ENCODE measurements around the gene KLHL14. TPM values are rescaled to one million over a fixed set of nuclear protein-coding genes. Genes with fewer than 3 reads are reported as not detected.
"Not testable (repeated sequence)": the region's sequence is repeated elsewhere in the genome, so short reads cannot be mapped to it uniquely, and the experiment has no call there.

KLHL14 gene
- total RNA-seq, 1 donor from 2014 or later: 1.3 TPM

- DNase-seq (ENCODE audit: low spot score): no peak
- Mint-ChIP-seq H3K36me3 (ENCODE audit: low read depth, unreplicated experiment) (no peaks in the 10 kb centered on the region), H3K9me3 (ENCODE audit: unreplicated experiment) (no peaks in the 10 kb centered on the region), H3K4me3 (ENCODE audit: unreplicated experiment) (no peak overlapping the region), H3K27me3 (ENCODE audit: unreplicated experiment) (no peaks in the 10 kb centered on the region), H3K4me1 (ENCODE audit: unreplicated experiment) (peaks cover 9% of the 10 kb centered on the region), H3K27ac (ENCODE audit: unreplicated experiment) (no peak overlapping the region)
- no peak for TF ChIP-seq CTCF (IDR thresholded peaks at IDR 0.05; ENCODE audit: unreplicated experiment)
Observed at GRCh38 chr18:32801228-32801627, 28.4 kb upstream of the KLHL14 start.

- Mint-ChIP-seq H3K36me3 (ENCODE audit: low read depth, unreplicated experiment) (no peaks in the 10 kb centered on the region), H3K4me1 (ENCODE audit: unreplicated experiment) (peaks cover 9% of the 10 kb centered on the region), H3K27ac (ENCODE audit: unreplicated experiment) (no peak overlapping the region), H3K27me3 (ENCODE audit: unreplicated experiment) (no peaks in the 10 kb centered on the region), H3K9me3 (ENCODE audit: unreplicated experiment) (no peaks in the 10 kb centered on the region), H3K4me3 (ENCODE audit: unreplicated experiment) (no peak overlapping the region)
- TF ChIP-seq CTCF (IDR thresholded peaks at IDR 0.05; ENCODE audit: unreplicated experiment): no peak
- DNase-seq (ENCODE audit: low spot score): no peak
Observed at GRCh38 chr18:32798209-32798960, 25.6 kb upstream of the KLHL14 start.

GRCh38 chr18:32794667-32795066, 21.8 kb upstream of the KLHL14 start:
- DNase-seq (ENCODE audit: low spot score); H3K9me3 Mint-ChIP-seq (ENCODE audit: unreplicated experiment); H3K36me3 Mint-ChIP-seq (ENCODE audit: low read depth, unreplicated experiment); H3K27ac Mint-ChIP-seq (ENCODE audit: unreplicated experiment); H3K4me3 Mint-ChIP-seq (ENCODE audit: unreplicated experiment); H3K27me3 Mint-ChIP-seq (ENCODE audit: unreplicated experiment); H3K4me1 Mint-ChIP-seq (ENCODE audit: unreplicated experiment): not testable (repeated sequence)

GRCh38 chr18:32779010-32779409, 6.2 kb upstream of the KLHL14 start:
- peaks cover 13% of the 10 kb centered on the region for H3K4me1 Mint-ChIP-seq (ENCODE audit: unreplicated experiment)
- H3K27me3 Mint-ChIP-seq (ENCODE audit: unreplicated experiment): no peaks in the 10 kb centered on the region
- H3K27ac Mint-ChIP-seq (ENCODE audit: unreplicated experiment): no peak overlapping the region
- H3K36me3 Mint-ChIP-seq (ENCODE audit: low read depth, unreplicated experiment): no peaks in the 10 kb centered on the region
- no peak for DNase-seq (ENCODE audit: low spot score)
- no peak for TF ChIP-seq CTCF (IDR thresholded peaks at IDR 0.05; ENCODE audit: unreplicated experiment)
- no peak overlapping the region for H3K4me3 Mint-ChIP-seq (ENCODE audit: unreplicated experiment)
- no peaks in the 10 kb centered on the region for H3K9me3 Mint-ChIP-seq (ENCODE audit: unreplicated experiment)

- TF ChIP-seq CTCF (IDR thresholded peaks at IDR 0.05; ENCODE audit: unreplicated experiment): no peak
- Mint-ChIP-seq H3K36me3 (ENCODE audit: low read depth, unreplicated experiment) (no peaks in the 10 kb centered on the region), H3K27me3 (ENCODE audit: unreplicated experiment) (no peaks in the 10 kb centered on the region), H3K4me1 (ENCODE audit: unreplicated experiment) (peaks cover 28% of the 10 kb centered on the region), H3K27ac (ENCODE audit: unreplicated experiment) (no peak overlapping the region), H3K9me3 (ENCODE audit: unreplicated experiment) (no peaks in the 10 kb centered on the region), H3K4me3 (ENCODE audit: unreplicated experiment) (no peak overlapping the region)
- no peak for DNase-seq (ENCODE audit: low spot score)
Observed at GRCh38 chr18:32777049-32777448, 4.2 kb upstream of the KLHL14 start.
